Testis (tissue), 3 donors: ENCODE data around the gene MYH14. TPM values are rescaled to one million over a fixed set of nuclear protein-coding genes. Genes with fewer than 3 reads are reported as not detected.
A peak's percentile ranks its signal among the peaks of the same experiment; 100 is the strongest.

Experiments used
- DNase-seq: peaks from one replicate; pipeline ENCODE4 v3.0.0-alpha.2; 2019
- H3K27ac ChIP-seq, 2 donors: fragments of 200-600 bp; sonication (generic); one replicate each; pipeline ENCODE4 v1.5.1; 2019
- H3K27me3 ChIP-seq: fragments of 200-600 bp; sonication (generic); one replicate; pipeline ENCODE4 v1.5.1; 2019
- H3K36me3 ChIP-seq: fragments of 200-600 bp; sonication (generic); one replicate; pipeline ENCODE4 v1.5.1; 2017; ENCODE audit warnings: low read depth; ENCODE audit errors: missing control alignments
- H3K4me1 ChIP-seq: fragments of 200-600 bp; sonication (generic); one replicate; pipeline ENCODE4 v1.5.1; 2019
- H3K4me3 ChIP-seq, 2 donors: fragments of 200-600 bp; sonication (generic); one replicate each; pipeline ENCODE4 v1.5.1; 2017 to 2019
- H3K9me3 ChIP-seq: fragments of 200-600 bp; sonication (generic); one replicate; pipeline ENCODE4 v1.5.1; 2017
- CTCF ChIP-seq, 3 experiments: fragments of 450-650 bp in 2 of 3; fragments of 200-600 bp in 1 of 3; sonication (generic) in 1 of 3; IDR thresholded peaks; one replicate each; pipeline ENCODE4 v1.5.1; 2016 to 2019; ENCODE audit warnings: antibody characterized with exemption in 3 of 3, mild to moderate bottlenecking in 2 of 3, moderate library complexity in 1 of 3
- POLR2A ChIP-seq: fragments of 450-650 bp; IDR thresholded peaks from one replicate; pipeline ENCODE4 v1.6.1; 2017; ENCODE audit warnings: antibody characterized with exemption, mild to moderate bottlenecking, moderate library complexity
- WGBS, 2 donors: methylation state at CpG; one replicate each; pipeline ENCODE4 v1.1.5; 2018; 5-methylcytosine and 5-hydroxymethylcytosine counted together
- intact Hi-C: fragments of 100-400 bp; cut with DNase I; formaldehyde crosslinking; loops from one replicate; pipeline ENCODE4 v1.15.1; 2023; ENCODE audit warnings: low total_unique reads
- polyA plus RNA-seq: library from polyadenylated mRNA; stranded (reverse); fragments of 350-450 nt; fragmentation: Illumina TruSeq; extraction: RNeasy Lipid Tissue Mini Kit (QIAGEN cat#74804); gene quantifications from one replicate; pipeline ENCODE4 v1.2.3, GENCODE V29; 2014; ENCODE audit warnings: low read depth, low replicate concordance; ENCODE audit not compliant: insufficient read depth
- total RNA-seq, 2 donors: library from RNA; depleted of rRNA; stranded (reverse); fragments of >200 nt; gene quantifications; one replicate each; pipeline ENCODE4 v1.2.3, GENCODE V29; 2016

Gene MYH14
- total and polyA plus RNA-seq, 3 donors from 2014 or later: 6.0 to 7.9 (median 7.8) TPM

GRCh38 chr19:50303558-50303957 is 100.1 kb downstream of the MYH14 start:
- Histone ChIP-seq H3K36me3 (no peaks in the 10 kb centered on the region), H3K4me1 (no peaks in the 10 kb centered on the region), H3K9me3 (no peaks in the 10 kb centered on the region), H3K27me3 (no peaks in the 10 kb centered on the region), H3K4me3 (no peak overlapping the region), H3K27ac (no peak overlapping the region)
- no peak for DNase-seq
- TF ChIP-seq CTCF (IDR thresholded peaks at IDR 0.05) (no peak), POLR2A (no peak)
- intact Hi-C loops: no loop called here

DNA sequence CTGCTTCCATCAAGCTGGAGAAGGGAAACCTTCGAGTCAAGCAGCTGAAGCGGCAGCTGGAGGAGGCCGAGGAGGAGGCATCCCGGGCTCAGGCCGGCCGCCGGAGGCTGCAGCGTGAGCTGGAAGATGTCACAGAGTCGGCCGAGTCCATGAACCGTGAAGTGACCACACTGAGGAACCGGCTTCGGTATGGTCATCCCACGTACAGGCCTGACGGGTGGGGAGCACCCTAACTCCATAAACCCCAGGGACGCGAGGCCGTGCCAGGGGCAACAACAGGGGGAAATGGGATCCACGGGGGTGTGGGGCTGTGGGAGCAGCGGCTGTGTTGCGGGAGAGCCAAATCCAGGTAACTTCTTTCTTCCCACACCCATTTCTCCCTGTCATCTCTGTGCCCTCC is 105.6 kb downstream of the MYH14 start:
- intact Hi-C loops: no loop called here
- Histone ChIP-seq H3K36me3 (no peaks in the 10 kb centered on the region), H3K27me3 (no peaks in the 10 kb centered on the region), H3K27ac (no peak overlapping the region), H3K4me1 (no peaks in the 10 kb centered on the region), H3K9me3 (no peaks in the 10 kb centered on the region), H3K4me3 (no peak overlapping the region)
- 78 to 84% methylated on average over 21 of the region's 21 CpGs for WGBS, 2 donors
- no peak for TF ChIP-seq POLR2A
- DNase-seq: no peak

DNA sequence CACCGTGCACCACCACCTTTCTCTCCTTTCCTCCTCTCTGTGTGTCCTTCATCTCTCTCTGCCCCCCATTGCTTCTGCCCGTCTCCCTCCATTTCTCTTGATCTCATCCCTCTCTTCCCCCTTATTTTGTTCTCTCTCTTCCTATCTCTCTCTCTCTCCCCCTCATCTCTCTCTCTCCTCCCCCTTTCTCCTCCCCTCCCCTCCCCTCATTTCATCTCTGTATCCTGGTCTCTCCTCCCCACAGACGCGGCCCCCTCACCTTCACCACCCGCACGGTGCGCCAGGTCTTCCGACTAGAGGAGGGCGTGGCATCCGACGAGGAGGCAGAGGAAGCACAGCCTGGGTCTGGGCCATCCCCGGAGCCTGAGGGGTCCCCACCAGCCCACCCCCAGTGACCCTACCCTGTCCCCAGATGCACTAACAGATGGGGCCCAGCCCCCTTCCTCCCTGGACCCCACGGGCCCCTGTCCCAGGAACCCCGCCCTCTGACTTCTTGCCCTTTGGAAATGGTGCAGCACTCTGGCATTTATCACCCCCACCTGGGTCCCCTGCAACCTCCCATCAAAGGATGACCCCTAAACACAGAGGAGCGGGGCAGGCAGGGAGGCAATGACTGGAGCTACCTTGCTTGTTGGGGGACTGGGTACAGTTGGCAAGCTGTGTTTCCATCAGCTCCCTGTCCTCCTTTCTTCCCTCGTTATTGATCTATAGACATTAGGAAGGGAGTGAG is 106.1 kb downstream of the MYH14 start:
- Histone ChIP-seq H3K36me3 (no peaks in the 10 kb centered on the region), H3K4me3 (no peak overlapping the region), H3K4me1 (no peaks in the 10 kb centered on the region), H3K27ac (no peak overlapping the region), H3K9me3 (no peaks in the 10 kb centered on the region), H3K27me3 (no peaks in the 10 kb centered on the region)
- DNase-seq: no peak
- WGBS, 2 donors: 43 to 49% methylated on average over 16 of the region's 16 CpGs
- intact Hi-C loops: no loop called here
- TF ChIP-seq CTCF (IDR thresholded peaks at IDR 0.05) (no peak), POLR2A (no peak)

DNA sequence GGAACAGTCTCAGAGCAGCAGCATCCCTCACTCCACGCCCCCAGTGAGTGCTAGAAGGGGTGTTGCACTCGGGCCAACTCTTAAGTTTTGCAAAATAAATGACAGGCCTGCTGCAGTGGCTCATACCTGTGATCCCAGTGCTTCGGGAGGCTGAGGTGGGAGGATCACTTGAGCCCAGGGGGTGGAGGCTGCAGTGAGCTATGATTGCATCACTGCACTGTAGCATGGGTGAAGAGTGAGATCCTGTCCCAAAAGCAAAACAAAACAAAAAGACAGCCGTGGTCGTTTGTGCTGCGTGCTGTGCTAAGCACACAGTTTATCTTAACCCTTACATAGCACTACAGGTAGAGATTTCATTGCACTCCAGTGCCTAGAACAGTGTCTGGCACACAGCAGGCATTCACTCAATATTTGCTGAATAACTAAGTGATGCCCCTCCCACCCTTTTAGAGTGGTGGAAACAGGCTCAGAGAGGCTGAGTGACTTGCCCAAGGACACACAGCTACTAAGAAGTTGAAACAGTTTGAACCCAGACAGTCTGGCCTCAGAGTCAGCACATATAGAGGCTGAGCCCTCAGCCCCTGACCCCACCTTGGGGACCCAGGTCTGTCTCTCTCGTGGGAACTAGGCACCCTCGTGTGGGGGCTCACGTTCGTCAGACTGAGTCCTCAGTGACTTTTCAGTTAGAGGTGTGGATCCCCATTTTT is 107.5 kb downstream of the MYH14 start:
- Histone ChIP-seq H3K27ac (no peak overlapping the region), H3K4me3 (no peak overlapping the region), H3K4me1 (no peaks in the 10 kb centered on the region), H3K36me3 (no peaks in the 10 kb centered on the region), H3K27me3 (no peaks in the 10 kb centered on the region), H3K9me3 (no peaks in the 10 kb centered on the region)
- no peak for TF ChIP-seq POLR2A
- no peak for TF ChIP-seq CTCF (IDR thresholded peaks at IDR 0.05)
- no peak for DNase-seq
- WGBS, 2 donors: 46 to 49% methylated on average over 6 to 10 of the region's 10 CpGs
- intact Hi-C loops: no loop called here

DNA sequence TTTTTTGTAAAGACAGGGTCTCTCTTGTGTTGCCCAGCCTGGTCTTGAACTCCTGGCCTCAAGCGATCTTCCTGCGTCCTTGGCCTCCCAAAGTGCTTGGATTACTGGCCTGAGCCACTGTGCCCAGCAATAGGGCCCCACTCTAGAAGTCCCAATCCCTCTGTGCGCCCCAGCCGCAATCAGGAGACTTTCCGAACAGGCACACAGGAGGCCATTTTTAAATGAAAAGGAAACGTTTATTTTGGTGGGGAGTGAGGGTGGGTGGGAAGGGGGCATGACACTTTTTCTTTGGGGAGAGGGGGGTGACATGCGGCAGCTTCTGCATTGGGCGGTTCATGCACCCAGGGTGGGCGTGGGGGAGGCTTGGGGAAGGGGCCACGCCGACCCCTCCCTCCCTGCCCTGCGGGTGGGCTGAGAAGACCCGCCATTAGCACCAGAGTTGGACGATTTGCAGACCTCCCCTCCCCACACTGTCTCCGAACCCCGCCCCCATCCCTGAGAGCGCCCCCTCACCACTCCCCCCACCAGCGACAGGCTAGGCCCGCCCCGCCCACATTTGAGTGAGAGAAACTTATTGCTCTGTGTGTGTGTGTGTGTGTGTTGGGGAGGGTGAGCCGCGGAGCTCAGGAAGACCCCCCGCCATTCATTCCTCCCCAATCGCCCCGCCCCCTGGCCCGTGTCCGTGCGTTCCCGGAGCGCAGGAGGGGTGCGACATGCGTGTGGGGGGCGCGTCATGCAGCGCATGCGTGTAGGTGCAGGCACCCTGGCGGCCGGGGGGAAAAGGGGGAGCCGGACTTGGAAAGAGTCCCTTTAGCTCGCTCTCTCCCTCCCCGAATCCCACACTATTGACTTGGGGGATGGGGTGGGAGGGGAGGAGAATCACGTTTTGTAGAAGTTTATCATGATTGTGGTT is 108.6 kb downstream of the MYH14 start:
- Histone ChIP-seq H3K27ac (no peak overlapping the region), H3K4me3 (peak overlapping the region in 1 of 2 donors; percentile 43), H3K36me3 (no peaks in the 10 kb centered on the region), H3K9me3 (no peaks in the 10 kb centered on the region), H3K4me1 (no peaks in the 10 kb centered on the region), H3K27me3 (no peaks in the 10 kb centered on the region)
- no peak for TF ChIP-seq POLR2A
- DNase-seq: peak; percentile 29
- intact Hi-C loops: no loop called here
- 1 to 8% methylated on average over 13 to 40 of the region's 42 CpGs for WGBS, 2 donors
